GM12872 (cell line): ENCODE results near the gene TMEM205.

Source experiments
- TF ChIP-seq, protein P1 (sequence below): IDR thresholded peaks from 3 replicates; pipeline ENCODE4 v1.5.1; 2011; ENCODE audit warnings: low read depth, mild to moderate bottlenecking, low read length, moderate library complexity; ENCODE audit not compliant: insufficient read depth

Gene TMEM205

DNA sequence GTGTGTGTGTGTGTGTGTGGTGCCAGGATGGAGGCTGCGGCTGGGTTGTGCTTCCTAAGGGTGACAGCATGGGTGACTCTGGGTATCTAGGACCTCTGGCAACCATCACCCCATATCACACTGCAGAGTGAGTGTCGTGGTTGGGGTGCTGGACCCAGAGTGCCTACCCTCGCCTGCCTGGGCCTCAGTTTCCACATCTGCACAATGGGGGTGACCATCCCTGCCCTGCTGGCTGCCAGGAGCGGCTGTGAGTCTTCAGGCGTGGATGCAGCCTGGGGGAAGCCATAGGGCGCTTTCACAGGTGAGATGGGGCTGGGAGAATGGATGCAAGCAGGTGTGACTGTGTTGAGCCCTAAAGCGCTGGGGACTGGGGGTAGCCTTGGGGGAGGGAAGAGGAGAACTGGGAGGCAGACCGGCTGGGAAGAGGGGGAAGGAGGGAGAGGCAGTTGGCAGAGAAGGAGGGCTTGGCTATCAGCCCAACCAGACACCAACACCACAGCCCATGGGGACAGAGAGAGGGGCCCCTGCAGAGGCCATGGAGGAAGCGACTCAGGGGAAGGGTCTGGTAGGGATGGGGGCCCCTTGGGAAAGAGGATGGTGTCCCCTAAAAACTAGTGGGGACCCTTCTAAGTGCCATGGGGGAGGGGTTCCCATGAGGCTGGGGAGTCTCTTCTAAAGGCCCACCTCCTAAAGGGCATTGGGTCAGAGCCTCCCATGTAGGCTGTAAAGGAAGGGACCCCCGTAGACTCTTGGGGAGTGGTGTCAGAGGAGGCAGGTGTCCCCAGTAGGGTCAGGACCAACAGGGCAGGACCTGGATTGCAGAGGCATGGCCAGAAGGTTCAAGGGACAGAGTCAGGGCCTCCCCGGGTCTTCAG is 10.8 kb upstream of the TMEM205 start:
- TF ChIP-seq, protein P1, sequence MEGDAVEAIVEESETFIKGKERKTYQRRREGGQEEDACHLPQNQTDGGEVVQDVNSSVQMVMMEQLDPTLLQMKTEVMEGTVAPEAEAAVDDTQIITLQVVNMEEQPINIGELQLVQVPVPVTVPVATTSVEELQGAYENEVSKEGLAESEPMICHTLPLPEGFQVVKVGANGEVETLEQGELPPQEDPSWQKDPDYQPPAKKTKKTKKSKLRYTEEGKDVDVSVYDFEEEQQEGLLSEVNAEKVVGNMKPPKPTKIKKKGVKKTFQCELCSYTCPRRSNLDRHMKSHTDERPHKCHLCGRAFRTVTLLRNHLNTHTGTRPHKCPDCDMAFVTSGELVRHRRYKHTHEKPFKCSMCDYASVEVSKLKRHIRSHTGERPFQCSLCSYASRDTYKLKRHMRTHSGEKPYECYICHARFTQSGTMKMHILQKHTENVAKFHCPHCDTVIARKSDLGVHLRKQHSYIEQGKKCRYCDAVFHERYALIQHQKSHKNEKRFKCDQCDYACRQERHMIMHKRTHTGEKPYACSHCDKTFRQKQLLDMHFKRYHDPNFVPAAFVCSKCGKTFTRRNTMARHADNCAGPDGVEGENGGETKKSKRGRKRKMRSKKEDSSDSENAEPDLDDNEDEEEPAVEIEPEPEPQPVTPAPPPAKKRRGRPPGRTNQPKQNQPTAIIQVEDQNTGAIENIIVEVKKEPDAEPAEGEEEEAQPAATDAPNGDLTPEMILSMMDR, result no peak

- TF ChIP-seq, protein P1, result no peak
These were observed 10.0 kb upstream of the TMEM205 start for GRCh38 chr19:11356074-11356397.

DNA sequence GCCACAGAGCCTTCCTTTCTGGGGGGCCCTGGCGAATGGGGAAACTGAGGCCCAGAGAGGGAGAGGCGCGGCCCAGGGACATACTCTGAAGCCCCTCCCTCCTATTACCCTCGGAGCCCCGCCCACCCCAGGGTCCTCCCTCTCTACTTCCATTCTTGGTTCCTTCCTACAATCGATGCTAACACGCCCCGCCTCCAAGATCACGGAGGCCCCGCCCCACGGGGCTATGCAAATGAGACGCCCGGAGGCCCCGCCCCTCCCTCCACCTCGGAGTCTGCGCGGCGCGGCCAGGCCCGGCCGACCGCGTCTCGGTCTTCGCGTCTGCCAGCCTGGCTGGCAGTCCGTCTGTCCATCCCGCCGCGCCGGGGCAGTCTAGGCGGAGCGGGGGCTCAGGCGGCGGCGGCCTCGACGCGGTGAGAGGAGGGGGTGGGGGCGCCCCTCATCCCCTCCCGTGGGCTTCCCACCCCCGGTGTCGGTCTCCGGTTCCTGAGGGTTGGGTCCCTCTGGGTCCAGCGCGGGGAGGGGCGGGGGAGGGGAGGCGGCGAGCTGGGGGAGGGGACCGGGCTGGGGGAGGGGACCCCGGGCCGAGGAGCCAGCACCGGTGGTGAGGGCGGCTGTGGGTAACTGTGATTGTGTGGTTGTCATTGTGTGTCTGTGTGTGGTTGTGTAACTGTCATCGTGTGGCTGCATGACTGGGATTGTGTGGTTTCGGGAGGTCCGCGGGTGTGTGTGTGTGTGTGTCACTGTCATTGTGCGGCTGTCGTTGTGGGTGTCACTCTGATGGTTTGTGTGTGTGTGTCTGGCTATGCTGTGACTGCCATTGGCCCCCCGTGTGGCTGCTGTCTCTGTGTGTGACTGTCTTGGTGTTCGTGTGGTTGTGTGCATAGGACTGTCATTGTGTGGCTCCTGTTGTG is 9.3 kb upstream of the TMEM205 start, which contains the start of gene PLPPR2:
Gene PLPPR2 (plus strand): TSS at position 273 of the 914 bp plus-strand sequence. CDS start 2,242 bp downstream, outside the sequence.
- TF ChIP-seq, protein P1, result no peak

GRCh38 chr19:11349171-11349570 is 3.1 kb upstream of the TMEM205 start:
- TF ChIP-seq, protein P1, result no peak

DNA sequence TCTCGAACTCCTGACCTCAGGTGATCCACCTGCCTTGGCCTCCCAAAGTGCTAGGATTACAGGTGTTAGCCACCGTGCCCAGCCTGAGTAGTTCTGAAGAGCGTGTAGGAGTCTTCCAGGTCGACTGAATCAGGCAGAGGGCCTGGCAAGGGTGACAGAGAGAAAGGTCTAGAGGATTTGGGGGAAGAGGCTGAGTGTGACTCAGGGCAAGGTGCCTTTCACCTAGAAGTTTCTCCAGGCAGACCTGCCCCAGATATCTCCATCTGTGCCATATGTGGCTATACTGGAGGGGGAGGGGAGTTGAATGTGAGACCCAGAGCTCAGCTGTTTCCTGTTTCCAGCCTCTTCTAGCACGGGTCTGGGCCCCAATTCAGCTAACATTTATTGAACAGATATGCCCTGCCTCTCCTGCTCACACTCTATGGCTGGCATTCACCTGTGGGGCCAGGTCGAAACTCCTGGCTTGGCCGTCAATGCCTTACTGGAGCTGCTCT is 1.5 kb upstream of the TMEM205 start:
- TF ChIP-seq, protein P1, result no peak

DNA sequence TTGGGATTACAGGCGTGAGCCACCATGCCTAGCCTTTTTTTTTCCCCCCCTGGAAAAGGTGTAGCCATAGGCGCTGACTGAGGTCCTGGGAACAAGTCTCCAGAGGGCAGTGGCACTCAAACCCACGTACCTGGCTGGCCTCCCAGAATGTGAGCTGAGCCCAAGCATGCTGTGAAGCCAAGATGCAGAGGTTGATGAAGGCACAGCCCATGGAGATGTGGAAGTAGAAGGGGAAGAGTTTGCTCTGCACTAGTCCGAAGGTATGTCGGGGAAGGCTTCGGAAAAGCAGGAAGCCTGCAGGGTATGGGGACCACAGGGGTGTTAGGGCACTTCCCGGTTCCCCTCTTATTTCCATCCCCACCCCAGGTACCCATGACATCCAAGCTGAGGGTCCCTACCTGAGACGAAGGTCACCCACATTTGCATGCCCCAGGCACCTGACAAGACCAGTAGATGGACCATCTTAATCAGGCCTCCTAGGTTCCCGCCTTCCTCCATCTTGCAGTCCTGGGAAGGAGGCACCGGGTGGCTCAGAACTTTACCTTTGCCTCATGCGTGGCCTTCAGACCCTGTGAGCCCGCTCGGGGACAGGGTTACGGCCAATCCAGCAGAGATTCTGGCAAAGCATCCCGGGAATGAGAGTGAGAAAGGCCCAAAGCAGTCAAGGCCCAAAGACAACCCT is 805 bp downstream of the TMEM205 start:
- TF ChIP-seq, protein P1, result no peak
